8988T (cell line): ENCODE data around the gene CAMK2N1.
A peak's percentile ranks its signal among the peaks of the same experiment; 100 is the strongest.

ENCODE experiments used
- DNase-seq: peaks from one replicate; pipeline ENCODE4 v3.0.0; 2011

The CAMK2N1 gene

DNA sequence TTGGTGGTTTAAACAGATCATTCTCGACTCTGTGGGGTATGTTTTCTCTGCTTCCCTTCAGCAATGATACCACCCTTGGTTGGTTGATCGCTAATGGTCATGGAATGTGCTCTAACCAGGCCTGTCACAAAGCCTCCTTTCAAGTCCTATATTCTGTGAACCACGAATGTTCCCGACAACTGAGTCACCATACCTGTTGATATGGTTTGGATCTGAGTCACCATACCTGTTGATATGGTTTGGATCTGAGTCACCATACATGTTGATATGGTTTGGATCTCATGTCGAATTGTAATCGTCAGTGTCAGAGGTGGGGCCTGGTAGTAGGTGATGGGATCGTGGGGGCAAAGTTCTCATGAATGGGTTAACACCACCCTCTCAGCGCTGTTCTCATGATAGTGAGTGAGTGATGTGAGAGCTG lies 10.2 kb upstream of the CAMK2N1 start:
- DNase-seq: no peak

DNA sequence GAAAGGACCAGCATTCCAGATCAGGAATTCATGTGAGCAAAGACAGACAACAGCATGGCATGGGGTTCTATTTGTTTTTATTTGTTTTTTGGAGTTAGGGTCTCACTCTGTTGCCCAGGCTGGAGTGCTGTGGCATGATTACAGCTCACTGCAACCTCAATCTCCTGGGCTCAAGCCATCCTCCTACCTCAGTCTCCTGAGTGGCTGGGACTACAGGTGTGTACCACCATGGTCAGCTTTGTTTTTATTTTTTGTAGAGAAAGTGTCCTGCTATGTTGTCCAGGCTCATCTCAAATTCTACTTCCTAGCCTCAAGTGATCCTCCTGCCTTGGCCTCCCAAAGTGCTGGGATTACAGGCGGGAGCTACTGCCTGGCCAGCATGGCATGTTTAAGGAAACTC lies 9.7 kb upstream of the CAMK2N1 start:
- DNase-seq: no peak

DNA sequence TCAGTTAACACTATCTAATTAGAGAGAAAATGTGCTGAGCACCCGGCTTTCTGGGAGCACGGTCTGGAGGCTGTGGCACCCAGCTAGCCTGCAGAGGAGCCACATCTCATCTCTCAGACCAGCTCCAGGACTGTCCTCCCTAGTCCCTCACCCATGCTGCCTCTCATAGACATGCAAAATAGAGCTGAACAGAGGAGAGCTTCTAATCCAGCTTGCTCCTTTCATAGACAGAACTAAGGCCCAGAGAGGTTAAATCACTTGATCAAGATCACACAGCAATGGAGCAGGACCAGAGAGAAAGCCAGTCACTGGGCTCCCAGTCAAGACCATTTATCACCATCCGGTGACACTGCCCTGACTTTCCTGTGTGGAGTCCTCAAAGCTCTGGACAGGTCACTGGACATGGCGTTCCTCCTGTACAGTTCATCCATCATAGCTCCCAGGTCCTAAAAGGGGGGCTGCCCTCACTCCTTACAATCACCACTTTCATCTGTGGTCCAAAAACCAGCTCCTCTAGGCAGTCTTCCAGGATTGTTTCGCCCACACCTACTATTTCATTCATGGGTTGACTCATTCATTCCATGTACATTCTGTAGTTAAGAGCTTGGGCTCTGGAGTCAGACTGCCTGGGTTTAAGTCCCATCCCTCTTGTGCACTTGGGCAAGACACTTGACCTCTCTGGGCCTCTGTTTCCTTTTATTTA lies 8.8 kb upstream of the CAMK2N1 start:
- no peak for DNase-seq

DNA sequence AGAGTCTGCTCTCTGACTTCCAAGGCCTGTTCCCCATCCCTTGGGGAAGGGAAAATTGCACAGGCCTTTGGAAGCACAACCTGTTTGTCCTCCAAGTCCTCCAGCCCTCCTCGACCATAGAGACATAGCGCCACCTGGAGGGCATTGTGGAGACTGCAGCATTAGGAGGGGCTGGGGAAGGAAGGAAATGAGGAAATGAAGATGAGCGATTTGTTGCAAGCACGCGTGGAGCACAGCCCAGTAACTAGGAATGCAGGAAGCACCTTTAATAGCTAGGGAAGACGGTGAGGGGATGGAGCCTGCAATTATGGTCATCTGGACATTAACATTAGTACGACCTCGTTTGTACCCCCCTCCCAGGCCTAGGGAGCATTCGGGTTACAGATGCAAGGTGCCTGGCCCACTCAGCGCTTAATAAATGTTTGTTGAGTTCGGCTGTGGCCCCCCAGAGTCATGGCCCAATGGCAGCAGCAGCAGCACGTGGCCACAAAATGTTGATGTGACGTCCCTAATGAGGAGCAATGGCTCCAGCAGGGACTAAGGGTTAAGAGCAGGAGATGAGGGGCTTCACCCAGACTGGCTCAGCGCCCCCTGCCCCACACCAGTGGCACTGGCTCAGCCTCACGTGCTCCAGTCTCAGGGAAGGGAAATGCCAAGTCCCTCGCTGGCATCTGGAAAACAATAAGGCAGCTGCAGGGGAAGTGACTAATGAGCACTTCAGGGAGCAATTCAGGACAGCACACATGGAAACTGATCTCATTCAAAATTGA lies 8.0 kb upstream of the CAMK2N1 start:
- DNase-seq: peak; percentile 56

DNA sequence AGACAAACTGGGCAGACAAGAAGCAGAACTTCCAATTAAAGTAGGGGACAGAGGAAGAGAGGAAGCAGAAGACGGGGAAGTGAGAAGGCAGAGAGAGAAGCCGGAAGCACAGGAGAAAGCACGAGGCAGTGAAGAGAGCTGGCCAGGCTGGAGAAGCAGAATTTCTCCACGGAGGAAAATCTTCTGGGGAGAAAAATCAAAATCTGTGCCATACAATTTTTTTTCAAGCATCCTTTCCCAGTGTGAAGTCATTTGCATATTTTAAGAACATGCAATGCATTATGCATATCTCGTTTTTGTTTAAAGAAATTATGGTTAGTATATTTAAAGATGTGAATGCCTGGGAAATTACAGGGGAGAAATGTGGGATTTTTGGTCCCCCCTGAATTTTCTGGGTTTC lies 7.3 kb upstream of the CAMK2N1 start:
- DNase-seq: no peak

DNA sequence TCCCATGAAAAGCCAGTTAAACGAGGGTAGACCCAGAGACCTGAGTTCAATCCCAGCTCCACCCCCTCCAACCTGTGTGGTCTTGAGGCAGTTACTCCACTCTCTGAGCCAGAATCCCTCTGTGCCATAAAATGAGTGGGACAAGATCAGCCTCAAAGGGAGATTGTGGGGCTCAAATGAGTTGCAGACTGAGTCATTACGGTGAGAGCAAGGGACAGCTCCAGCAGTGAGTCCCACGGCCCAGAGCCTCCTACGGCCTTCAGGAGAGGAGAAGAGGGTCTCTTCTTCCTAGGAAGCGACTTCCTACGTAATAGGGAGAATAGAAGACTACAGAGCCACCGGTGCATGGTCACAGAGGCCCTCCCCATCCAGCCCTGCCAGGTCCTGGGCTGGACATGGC lies 6.7 kb upstream of the CAMK2N1 start:
- DNase-seq: no peak

DNA sequence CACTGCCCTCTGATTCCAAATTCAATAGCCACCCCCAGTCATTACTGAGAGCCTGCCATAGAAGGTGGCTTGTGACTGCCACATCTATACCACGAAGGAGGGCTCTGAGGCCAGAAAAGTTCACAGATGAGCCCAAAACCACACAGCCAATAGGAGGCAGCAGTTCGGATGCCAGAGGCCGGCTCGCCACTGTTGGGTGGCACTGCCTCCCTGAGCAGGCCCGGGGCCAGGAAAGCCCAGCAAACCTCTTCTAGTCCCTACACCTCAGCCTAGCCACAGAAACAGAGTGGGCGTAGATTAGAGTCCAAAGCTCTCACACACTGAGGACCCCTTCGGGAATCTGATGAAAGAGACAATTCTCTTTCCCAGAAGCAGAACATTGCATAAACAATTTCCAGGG lies 5.9 kb upstream of the CAMK2N1 start:
- no peak for DNase-seq

DNA sequence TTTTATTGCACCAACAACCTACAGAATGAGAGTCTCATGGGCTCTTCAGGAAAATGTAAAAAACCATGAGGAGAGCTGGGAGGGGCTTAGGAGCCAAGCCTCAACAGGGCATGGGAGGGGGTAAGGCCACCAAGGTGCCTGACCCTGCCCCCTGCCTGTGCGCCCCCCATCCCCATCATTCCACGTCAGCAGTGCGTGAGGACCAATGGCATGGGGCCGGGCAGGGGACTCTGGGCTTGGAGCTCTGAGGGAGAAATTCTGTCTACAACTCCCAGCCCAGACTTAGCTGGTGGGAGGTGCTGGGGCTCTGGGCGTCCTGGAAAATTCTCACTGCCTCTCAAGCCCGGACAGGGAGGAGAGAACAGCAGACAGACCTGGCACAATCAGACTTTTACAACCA lies 5.2 kb upstream of the CAMK2N1 start:
- no peak for DNase-seq

DNA sequence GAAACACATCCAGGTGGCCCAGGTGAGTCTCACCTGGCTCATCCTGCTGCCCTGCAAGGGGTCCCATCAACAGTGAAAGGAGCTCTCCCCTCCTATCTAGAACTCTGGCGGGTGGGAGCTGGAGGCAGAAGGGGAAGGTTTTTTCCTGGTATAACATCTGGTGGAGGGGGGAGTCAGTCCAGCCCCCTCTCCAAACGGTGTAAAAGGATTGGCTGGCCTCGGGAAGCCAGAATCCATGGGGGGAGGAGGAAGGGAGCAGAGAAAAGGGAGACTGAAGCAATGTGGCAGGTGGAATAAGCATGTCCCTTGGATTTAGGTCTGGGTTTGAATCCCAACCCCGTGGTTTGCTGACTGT lies 1.2 kb upstream of the CAMK2N1 start:
- no peak for DNase-seq

DNA sequence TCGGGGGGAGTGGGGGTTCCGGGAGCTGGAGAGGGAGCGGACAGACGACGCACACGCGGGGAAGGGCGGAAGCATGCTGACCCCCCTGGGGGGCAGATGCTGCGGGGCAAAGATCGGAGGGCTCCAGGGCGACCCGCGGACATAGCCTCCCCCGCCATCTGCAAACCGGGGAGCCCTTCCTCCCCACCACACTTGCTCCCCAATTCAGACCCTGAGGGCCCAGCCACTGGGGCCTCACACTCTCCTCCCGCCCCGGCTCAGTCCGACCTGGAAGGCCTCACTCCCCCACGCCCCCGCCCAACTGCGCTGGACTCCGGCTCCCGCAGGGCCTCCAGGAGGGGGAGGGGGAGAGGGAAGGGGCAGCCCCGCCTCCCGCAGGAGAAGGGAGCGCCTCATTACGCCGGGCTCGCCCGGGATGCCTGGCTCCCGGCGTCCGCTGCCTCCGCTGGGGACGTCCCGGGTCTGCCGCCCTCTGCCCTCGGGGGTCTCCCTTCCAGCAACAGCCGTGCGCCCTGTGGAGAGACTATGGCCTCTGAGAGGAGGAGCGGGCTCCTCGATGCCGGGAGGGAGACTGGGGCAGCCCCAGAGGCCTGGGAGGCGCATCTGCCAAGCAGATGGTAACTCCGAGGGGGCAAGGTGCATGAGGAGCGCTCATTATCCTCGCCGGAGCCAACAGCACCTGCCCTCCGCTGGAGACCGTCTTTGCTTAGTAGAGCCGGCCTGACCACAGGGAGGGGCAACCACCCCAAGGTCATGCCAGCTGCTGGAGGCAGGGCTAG lies 636 bp upstream of the CAMK2N1 start:
- no peak for DNase-seq

DNA sequence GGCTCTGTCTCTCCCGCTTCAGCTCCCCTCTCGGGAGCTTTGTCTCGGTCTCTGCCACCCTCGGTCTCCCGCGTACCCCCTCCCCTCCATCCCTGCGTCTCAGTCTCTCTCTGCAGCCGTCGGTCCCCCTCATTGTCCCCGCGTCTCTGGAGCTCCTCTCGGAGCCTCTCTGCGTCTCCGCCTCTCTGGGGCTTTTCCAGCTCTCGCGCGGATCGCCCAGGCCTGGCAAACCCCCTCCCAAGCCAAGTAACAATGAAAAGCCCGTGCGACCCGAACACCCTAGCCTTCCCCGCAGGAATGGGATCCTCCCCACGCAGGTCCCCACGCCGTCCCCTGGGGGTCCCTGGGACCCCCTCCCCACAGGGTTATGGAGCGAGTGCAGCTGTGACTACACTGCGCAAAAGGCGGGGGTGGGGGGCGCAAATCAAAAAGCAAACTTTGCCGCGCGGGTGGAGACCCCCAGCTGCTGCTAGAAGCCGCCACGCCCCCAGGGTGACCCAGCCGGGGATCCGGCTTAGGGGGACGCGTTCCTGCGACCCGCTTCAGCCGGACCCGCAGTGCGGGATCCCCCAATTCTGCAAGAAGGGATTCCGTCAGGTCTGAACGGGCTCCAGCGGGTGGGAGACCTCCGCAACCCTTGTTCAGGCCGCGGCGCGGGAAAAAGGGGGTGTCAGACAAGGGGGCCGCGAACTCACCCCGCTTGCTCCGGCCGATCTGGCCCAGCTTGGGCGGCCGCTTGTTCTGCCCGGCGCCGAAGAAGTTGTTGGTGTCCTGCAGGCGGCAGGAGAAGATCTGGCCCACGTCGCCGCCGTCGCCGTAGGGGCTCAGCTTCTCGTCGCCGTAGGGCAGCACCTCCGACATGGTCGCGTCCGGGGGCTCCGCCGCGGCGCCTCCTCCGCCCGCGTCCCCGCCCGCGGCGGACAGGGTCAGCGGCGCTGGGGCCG lies 1.2 kb downstream of the CAMK2N1 start:
- peak; percentile 45 for DNase-seq

DNA sequence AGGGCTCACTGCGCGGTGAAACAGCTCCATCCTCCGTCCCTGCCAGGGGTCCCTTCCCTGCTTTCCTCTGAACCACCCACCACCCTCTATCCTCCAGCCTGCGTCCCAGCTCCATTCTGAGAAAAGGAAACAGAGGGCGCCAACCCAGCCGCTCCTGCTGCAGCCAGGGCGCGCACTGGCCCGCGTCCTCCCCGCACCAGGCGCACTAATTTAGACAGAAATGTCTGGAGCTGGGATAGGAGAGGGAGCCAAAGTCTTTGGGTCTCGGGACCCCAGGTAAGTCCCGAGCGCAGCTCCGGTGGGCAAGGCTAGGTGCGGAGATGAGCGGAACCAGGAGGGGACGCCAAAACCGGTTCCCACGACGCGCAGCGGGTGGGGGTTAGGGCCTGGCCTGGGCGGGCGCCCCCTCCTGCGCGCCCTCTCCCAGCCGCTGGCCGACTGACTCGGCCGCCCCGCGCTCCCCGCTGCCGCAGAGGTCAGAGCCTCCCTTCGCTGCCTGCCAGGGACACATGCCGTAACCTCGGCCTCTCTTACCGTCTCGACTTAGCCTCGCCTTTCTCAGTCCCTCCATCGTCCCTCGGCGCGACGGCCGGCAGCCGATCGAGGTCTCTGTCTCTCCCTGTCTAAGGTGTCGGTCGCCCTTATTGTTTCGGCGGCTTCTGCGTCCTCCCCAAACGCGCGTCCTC lies 2.0 kb downstream of the CAMK2N1 start:
- DNase-seq: peak; percentile 45

DNA sequence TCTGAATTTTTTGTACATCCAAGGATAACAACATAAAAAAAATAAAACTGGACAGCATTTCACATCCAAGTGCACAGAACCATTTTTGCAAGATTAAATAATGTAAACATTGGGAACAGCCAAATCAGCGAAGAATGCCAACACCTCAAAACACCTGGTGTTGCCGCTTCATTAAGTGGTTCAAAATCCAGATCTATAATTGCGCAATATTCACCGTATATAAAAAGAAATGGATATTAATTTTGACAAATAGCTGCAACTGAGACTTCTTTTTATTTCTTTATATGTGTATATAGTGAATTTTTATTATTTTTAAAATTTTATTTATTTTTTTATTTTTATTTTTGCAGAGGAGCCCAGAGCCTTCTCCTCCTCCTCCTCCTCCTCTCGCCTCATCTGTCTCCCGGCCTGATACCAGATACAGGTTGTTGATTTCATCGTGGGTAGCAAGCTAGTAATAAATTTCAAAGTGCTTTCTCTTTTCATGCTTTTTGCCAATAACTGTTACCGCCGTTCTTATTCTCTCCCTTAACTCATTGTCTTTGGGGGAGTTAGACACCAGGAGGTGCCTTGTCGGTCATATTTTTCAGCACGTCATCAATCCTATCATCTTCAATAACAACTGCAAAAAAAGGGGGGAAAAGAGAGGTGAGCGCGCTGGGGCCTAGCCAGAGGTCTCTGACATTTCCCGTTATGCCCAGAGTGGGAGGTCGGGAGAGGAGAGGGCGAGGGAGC lies 2.7 kb downstream of the CAMK2N1 start:
- no peak for DNase-seq

DNA sequence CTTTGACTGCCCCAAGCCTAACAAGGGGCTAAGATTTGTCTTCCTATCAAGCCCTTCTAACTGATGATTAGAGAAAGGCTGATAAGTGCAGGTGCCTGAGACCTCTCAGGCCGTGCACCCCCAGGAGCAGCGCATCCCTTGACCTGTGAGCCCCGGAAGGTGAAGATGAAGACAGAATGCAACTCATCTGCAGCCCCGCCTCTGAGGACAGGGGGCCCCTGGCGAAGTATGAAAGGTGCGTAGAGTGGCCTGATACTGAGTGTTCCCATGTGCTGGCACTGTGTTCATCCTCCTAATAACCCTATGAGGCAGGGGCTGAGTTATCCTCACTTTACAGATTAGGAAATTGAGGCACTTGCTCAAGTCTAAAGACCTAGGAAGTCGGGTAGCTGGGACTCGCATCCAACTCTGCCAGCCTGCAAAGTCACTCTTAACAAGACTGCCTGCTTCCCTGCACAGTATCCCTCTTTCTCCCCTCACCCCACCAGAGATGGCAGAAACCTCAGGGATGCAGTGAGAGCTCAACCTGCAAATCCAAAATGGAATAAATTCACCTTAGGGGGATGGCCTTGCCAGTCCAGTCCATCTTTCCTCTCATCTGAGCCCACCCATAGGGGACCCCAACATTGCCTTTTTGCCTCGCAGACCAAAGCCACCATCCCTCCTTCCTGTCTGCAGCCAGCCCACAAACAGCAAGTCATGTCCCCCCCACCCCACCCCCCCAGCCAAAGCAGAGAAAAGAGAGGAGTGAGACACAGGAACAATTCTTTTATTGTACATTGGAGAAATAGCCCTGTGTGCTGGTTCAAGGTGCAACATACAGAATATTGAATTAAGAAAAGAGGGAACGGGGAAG lies 4.1 kb downstream of the CAMK2N1 start:
- no peak for DNase-seq

DNA sequence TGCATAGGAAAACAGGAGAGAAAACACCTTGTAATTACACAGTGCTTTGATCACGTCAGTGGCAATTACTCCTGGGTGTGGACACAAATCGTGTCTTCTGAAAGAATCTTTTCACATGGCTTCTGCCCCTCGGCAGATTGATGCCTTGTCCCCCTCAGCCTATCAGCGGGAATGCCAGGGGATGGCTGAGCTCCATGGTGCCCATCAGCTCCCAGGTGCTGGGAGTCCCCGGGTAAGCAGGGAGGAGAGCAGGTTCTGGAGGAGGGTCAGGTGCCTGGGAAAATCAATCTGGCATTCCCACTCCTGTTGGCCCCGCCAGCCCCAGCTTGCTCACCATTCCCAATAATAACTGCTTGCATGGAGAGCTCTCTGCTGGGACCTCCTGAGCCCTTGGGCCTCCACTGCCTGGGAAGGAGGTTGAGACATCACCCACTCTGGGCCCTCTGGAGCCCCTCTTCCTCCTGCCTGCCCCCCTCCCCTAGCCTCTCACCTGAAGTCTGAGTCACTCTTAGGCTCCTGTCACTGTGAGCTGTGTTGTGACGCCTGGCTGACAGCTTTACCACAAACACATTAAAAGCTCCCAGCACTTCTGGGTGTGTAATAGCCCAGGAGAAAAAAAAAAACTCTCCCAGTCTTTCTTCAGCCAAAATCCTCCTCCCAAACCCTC lies 4.9 kb downstream of the CAMK2N1 start:
- DNase-seq: no peak

DNA sequence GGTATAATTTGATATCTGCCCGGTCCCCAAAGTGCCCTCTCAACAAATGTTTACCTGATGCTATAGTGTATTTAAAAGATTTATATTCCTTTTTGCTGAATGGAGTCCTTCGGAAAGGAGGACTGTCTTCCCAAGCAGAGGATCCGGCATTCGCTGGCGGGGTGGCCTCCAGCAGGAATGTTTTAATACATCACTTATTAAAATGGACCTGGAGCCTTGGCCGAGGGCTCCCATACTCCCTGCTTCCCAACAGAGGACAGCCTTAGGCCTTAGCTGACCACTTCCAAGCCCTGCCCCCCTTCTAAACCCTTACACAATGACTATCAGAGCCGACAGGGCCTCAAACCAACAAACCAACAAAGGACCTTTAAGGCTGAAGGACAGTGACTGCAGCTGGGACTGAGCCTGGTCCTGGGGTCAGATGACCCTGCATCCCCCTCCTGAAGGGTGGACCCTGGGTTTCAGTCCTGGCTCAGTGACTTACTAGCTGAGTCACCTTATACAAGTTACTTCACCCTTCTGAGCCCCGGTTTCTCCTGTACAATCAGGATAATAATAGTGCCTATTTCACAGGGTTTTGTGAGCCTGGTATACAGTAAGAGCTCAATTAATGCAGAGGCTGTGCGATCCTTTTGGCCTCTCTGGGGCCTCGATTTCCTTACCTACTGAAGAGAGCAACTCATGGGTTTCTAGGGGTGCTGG lies 5.6 kb downstream of the CAMK2N1 start:
- DNase-seq: no peak

DNA sequence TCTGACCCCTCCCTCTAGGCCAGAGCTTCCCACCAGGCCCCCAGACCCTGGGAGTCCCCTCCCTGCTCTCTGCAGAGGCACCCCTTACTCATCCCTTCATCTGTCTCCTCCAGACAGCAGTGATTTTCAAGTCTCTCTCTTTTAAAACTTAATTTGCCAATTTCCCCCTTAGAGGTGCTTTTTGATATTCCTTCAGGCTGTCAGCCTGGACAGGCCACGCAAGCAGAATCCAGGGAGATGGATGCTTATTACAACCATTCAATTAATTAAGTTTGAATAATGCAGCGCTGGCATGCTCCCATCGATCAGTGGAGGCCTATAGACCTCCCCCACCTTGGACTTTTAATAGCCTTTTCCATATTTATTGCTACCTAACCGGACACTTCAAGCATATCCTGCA lies 6.2 kb downstream of the CAMK2N1 start:
- no peak for DNase-seq

DNA sequence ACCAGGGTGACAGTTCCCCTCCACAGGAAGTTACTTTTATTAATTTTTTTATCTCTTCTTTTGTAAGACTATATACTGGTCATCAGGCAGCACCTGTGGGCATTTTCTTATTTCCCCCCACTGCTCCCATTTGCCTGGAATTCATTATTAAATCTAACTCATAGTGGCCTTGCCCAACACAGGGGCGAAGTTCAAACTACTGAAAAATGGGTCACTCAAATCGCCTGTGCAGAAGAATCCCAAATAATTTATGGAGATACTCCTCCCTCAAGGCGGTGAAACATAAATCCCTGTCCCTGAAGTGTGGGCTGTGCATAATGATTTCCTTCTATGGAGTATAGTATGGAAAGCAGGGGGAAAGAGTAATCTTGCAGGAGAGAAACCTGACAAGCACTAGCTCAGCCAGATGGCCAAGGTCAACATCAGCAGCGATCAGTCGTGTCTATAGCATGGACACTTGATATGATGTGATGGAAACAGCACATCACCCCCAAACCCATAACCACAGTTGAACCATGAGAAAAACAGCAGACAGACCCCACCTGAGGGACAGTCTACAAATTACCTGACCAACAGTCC lies 7.9 kb downstream of the CAMK2N1 start:
- DNase-seq: no peak
